Measurements from ENCODE around the gene CLNS1A. TPM values are rescaled to one million over a fixed set of nuclear protein-coding genes. Genes with fewer than 3 reads are reported as not detected.
A peak's percentile ranks its signal among the peaks of the same experiment; 100 is the strongest.

Gene CLNS1A
- total RNA-seq, result 121 and 137 TPM in 2 replicates
- 77.3 and 80.6 TPM in 2 replicates for polyA plus RNA-seq

- no peak for TF ChIP-seq EZH2phosphoT487 (IDR thresholded peaks at IDR 0.05; ENCODE audit: low read depth, severe bottlenecking, unreplicated experiment)
- no peak for TF ChIP-seq EZH2 (IDR thresholded peaks at IDR 0.05; ENCODE audit: borderline replicate concordance)
- no peak for TF ChIP-seq CTCF (IDR thresholded peaks at IDR 0.05; ENCODE audit: poor library complexity)
- Histone ChIP-seq H3K4me1 (ENCODE audit: insufficient read depth) (no peaks in the 10 kb centered on the region), H3K4me2 (peak within 1 kb of the TSS; percentile 93), H3K27me3 (no peaks in the 10 kb centered on the region), H2AFZ (peak within 1 kb of the TSS; percentile 95), H3K36me3 (replicated peaks; ENCODE audit: insufficient read depth, low read depth) (no peaks in the 10 kb centered on the region), H3K4me3 (peak within 1 kb of the TSS; percentile 96), H3K79me2 (peaks cover 49% of the 10 kb centered on the region), H4K20me1 (ENCODE audit: insufficient read depth, poor library complexity, severe bottlenecking) (no peaks in the 10 kb centered on the region), H3K27ac (peak within 1 kb of the TSS; percentile 90), H3K9me3 (ENCODE audit: low read depth) (no peaks in the 10 kb centered on the region), H3K9me2 (replicated peaks; ENCODE audit: insufficient read depth) (no peaks in the 10 kb centered on the region)
- DNase-seq (ENCODE audit: low spot score), result peak; percentile 91
- 2% methylated on average over 41 of the region's 41 CpGs for WGBS (ENCODE audit: low lambda C conversion rate, missing lambda C conversion rate)
Observed at GRCh38 chr11:77637345-77638165, at the start of gene CLNS1A. Gene CLNS1A (minus strand): TSS chr11:77637794. CDS start chr11:77637714, 80 bp downstream.

GRCh38 chr11:77687088-77687487 lies 49.5 kb upstream of the CLNS1A start:
- no peak overlapping the region for H3K4me2 ChIP-seq
- H3K4me3 ChIP-seq, result no peak overlapping the region
- no peak overlapping the region for H2AFZ ChIP-seq
- H3K9me3 ChIP-seq (ENCODE audit: low read depth), result no peaks in the 10 kb centered on the region
- no peaks in the 10 kb centered on the region for H3K27me3 ChIP-seq
- H3K27ac ChIP-seq, result no peak overlapping the region
- no peaks in the 10 kb centered on the region for H3K4me1 ChIP-seq (ENCODE audit: insufficient read depth)
- TF ChIP-seq EZH2phosphoT487 (IDR thresholded peaks at IDR 0.05; ENCODE audit: low read depth, severe bottlenecking, unreplicated experiment) (no peak), EZH2 (IDR thresholded peaks at IDR 0.05; ENCODE audit: borderline replicate concordance) (no peak), CTCF (IDR thresholded peaks at IDR 0.05; ENCODE audit: poor library complexity) (no peak)
- no peak for DNase-seq (ENCODE audit: low spot score)
- H3K36me3 ChIP-seq (replicated peaks; ENCODE audit: insufficient read depth, low read depth), result no peaks in the 10 kb centered on the region
- no peaks in the 10 kb centered on the region for H3K79me2 ChIP-seq
- no peaks in the 10 kb centered on the region for H4K20me1 ChIP-seq (ENCODE audit: insufficient read depth, poor library complexity, severe bottlenecking)
- no peaks in the 10 kb centered on the region for H3K9me2 ChIP-seq (replicated peaks; ENCODE audit: insufficient read depth)

GRCh38 chr11:77677138-77677537 lies 39.5 kb upstream of the CLNS1A start:
- no peak overlapping the region for H2AFZ ChIP-seq
- H3K9me2 ChIP-seq (replicated peaks; ENCODE audit: insufficient read depth), result no peaks in the 10 kb centered on the region
- 99% methylated on average over 3 of the region's 3 CpGs for WGBS (ENCODE audit: low lambda C conversion rate, missing lambda C conversion rate)
- H3K4me2 ChIP-seq, result no peak overlapping the region
- no peaks in the 10 kb centered on the region for H3K27me3 ChIP-seq
- no peaks in the 10 kb centered on the region for H4K20me1 ChIP-seq (ENCODE audit: insufficient read depth, poor library complexity, severe bottlenecking)
- no peak overlapping the region for H3K27ac ChIP-seq
- no peaks in the 10 kb centered on the region for H3K79me2 ChIP-seq
- TF ChIP-seq EZH2 (IDR thresholded peaks at IDR 0.05; ENCODE audit: borderline replicate concordance), result no peak
- no peak for TF ChIP-seq EZH2phosphoT487 (IDR thresholded peaks at IDR 0.05; ENCODE audit: low read depth, severe bottlenecking, unreplicated experiment)
- no peak for TF ChIP-seq CTCF (IDR thresholded peaks at IDR 0.05; ENCODE audit: poor library complexity)
- no peaks in the 10 kb centered on the region for H3K4me1 ChIP-seq (ENCODE audit: insufficient read depth)
- H3K36me3 ChIP-seq (replicated peaks; ENCODE audit: insufficient read depth, low read depth), result peaks cover 5% of the 10 kb centered on the region
- no peak for DNase-seq (ENCODE audit: low spot score)
- H3K9me3 ChIP-seq (ENCODE audit: low read depth), result no peaks in the 10 kb centered on the region
- H3K4me3 ChIP-seq, result no peak overlapping the region
